ENCODE measurements around the gene TRAPPC12. TPM values are rescaled to one million over a fixed set of nuclear protein-coding genes. Genes with fewer than 3 reads are reported as not detected.

Gene TRAPPC12
- total RNA-seq, 1 experiment from 2014 or later = 86.0 TPM

- no peak overlapping the region for H2BK120ac ChIP-seq (ENCODE audit: low read depth, low read length, poor library complexity, severe bottlenecking)
- H3T11ph ChIP-seq (ENCODE audit: low read length) = no peak overlapping the region
- H3K9me3 ChIP-seq (ENCODE audit: control insufficient read depth, low read depth, low read length) = no peaks in the 10 kb centered on the region
- no peak overlapping the region for H2AK5ac ChIP-seq (ENCODE audit: insufficient read length, low read length)
- no peak overlapping the region for H4K91ac ChIP-seq (ENCODE audit: insufficient read length, low read depth, low read length)
- no peaks in the 10 kb centered on the region for H3K27me3 Mint-ChIP-seq (ENCODE audit: low read depth)
- no peak overlapping the region for H3K4ac ChIP-seq (ENCODE audit: low read depth, low read length)
- no peaks in the 10 kb centered on the region for H3K79me2 ChIP-seq (ENCODE audit: insufficient read depth, low read length)
- H3K56ac ChIP-seq (ENCODE audit: insufficient read length, low read depth, low read length) = no peak overlapping the region
- H2AFZ ChIP-seq (ENCODE audit: low read length) = no peak overlapping the region
- H3K9ac ChIP-seq (ENCODE audit: extremely low read depth, insufficient read length, low read length) = no peak overlapping the region
- no peak for TF ChIP-seq CTCF (conservative IDR thresholded peaks at IDR 0.05)
- H3K4me3 Mint-ChIP-seq = no peak overlapping the region
- H2BK20ac ChIP-seq (ENCODE audit: low read depth, low read length, poor library complexity, severe bottlenecking) = no peak overlapping the region
- no peak overlapping the region for H2BK12ac ChIP-seq (ENCODE audit: insufficient read length, low read depth, low read length)
- no peaks in the 10 kb centered on the region for H4K20me1 ChIP-seq (ENCODE audit: control insufficient read depth, insufficient read depth, insufficient read length)
- no peak overlapping the region for H4K8ac ChIP-seq (replicated peaks; ENCODE audit: insufficient read length, low read depth, low read length)
- H3K79me1 ChIP-seq (ENCODE audit: insufficient read depth, low read depth, low read length, poor library complexity, severe bottlenecking) = no peaks in the 10 kb centered on the region
- no peak overlapping the region for H3K4me2 ChIP-seq (ENCODE audit: insufficient read depth, insufficient read length, low read length)
- H3K9me3 Mint-ChIP-seq = no peaks in the 10 kb centered on the region
- H3K27me3 ChIP-seq (ENCODE audit: insufficient read depth, low read length) = no peaks in the 10 kb centered on the region
- H3K27ac ChIP-seq (ENCODE audit: insufficient read length, low read depth, low read length) = no peak overlapping the region
- H3K4me1 ChIP-seq (ENCODE audit: insufficient read depth, low read length) = no peaks in the 10 kb centered on the region
- peaks cover 18 to 31% of the 10 kb centered on the region in 2 experiments for H3K4me1 Mint-ChIP-seq
- no peak overlapping the region for H2BK15ac ChIP-seq (ENCODE audit: low read depth, low read length)
- H3K36me3 Mint-ChIP-seq (ENCODE audit: insufficient read depth in 1 of 3, low read depth in 3 of 3) = peaks cover 11 to 28% (median 24%) of the 10 kb centered on the region in 3 experiments; a peak in 6 of 7 replicates
- no peak overlapping the region for H4K5ac ChIP-seq (ENCODE audit: insufficient read length, low read depth, low read length)
- H2BK5ac ChIP-seq (ENCODE audit: insufficient read length, low read length) = no peak overlapping the region
- DNase-seq = peak; percentile 18
- no peak overlapping the region for H3K14ac ChIP-seq (ENCODE audit: insufficient read depth, low read length)
- H3K27ac Mint-ChIP-seq = no peak overlapping the region
- H3K18ac ChIP-seq (ENCODE audit: insufficient read length, low read depth, low read length) = no peak overlapping the region
- H3K23me2 ChIP-seq (ENCODE audit: insufficient read length, low read depth, low read length, poor library complexity, severe bottlenecking) = no peaks in the 10 kb centered on the region
- H3K23ac ChIP-seq (ENCODE audit: insufficient read length, low read depth, low read length) = no peak overlapping the region
- WGBS (ENCODE audit: extremely low coverage, insufficient read length, low lambda C conversion rate) = no CpG with 5 or more reads among the region's 11 CpGs
Measured at GRCh38 chr2:3460156-3460555, 80.7 kb downstream of the TRAPPC12 start.

All from H9 (cell line).